Measurements from ENCODE around the gene KCNMB2.
"Not testable (repeated sequence)": the region's sequence is repeated elsewhere in the genome, so short reads cannot be mapped to it uniquely, and the experiment has no call there.

KCNMB2 gene

DNA sequence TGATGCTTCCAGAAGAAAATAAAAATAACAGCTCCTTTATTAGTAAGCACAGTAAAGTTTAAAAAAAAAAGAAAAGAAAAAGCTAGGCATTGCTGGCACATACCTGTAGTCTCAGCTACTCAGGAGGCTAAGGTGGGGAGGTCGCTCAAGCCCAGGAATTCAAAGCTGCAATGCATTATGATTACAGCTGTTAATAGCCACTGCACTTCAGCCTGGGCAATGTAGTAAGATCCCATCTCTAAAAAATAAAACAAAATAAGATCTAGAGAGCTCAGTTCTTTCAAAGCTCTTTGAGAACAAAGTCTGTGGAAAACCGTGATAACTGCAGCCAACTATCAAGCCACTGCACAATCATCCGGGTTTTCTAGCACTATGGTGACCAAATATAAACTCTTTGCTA, 323.1 kb downstream of the KCNMB2 start:
- H3K36me3 Mint-ChIP-seq (ENCODE audit: low read depth): no peaks in the 10 kb centered on the region
- no peaks in the 10 kb centered on the region for H3K9me3 Mint-ChIP-seq
- H3K4me3 Mint-ChIP-seq: no peak overlapping the region
- H3K27me3 Mint-ChIP-seq: peaks cover 3% of the 10 kb centered on the region
- H3K4me1 Mint-ChIP-seq (ENCODE audit: low read depth): no peaks in the 10 kb centered on the region
- no peak overlapping the region for H3K27ac Mint-ChIP-seq

DNA sequence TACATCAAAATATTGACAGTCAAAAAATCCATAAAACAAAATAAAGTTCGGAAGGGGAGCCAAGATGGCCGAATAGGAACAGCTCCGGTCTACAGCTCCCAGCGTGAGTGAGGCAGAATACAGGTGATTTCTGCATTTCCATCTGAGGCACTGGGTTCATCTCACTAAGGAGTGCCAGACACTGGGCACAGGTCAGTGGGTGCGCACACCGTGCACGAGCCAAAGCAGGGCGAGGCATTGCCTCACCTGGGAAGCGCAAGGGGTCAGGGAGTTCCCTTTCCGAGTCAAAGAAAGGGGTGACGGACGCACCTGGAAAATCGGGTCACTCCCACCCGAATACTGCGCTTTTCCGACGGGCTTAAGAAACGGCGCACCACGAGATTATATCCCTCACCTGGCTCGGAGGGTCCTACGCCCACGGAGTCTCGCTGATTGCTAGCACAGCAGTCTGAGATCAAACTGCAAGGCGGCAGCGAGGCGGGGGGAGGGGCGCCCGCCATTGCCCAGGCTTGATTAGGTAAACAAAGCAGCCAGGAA, 323.7 kb downstream of the KCNMB2 start:
- not testable (repeated sequence) for H3K36me3 Mint-ChIP-seq (ENCODE audit: low read depth); H3K27me3 Mint-ChIP-seq; H3K27ac Mint-ChIP-seq; H3K9me3 Mint-ChIP-seq; H3K4me3 Mint-ChIP-seq; H3K4me1 Mint-ChIP-seq (ENCODE audit: low read depth)

DNA sequence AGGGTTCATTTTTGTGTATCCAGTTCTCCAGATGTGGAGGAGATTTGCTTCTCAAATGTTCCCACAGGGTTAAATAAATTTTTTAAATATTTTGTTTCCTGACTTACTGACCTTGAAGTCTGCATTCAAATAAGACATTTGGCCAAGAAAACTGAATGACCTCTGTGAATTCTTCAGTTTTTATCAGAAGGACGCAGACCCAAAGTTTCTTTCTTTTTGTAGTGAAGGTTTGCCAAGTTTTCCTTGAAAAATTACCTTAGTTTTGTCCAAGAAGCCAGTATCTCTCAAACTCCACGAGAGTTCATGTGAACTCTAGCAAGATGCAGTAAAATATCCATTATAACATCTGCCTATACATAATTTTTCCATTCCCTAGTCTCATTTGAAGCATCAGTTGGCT, 332.4 kb downstream of the KCNMB2 start:
- H3K27me3 Mint-ChIP-seq: peaks cover 9% of the 10 kb centered on the region
- H3K9me3 Mint-ChIP-seq: no peaks in the 10 kb centered on the region
- no peaks in the 10 kb centered on the region for H3K4me1 Mint-ChIP-seq (ENCODE audit: low read depth)
- no peak overlapping the region for H3K27ac Mint-ChIP-seq
- no peaks in the 10 kb centered on the region for H3K36me3 Mint-ChIP-seq (ENCODE audit: low read depth)
- no peak overlapping the region for H3K4me3 Mint-ChIP-seq

DNA sequence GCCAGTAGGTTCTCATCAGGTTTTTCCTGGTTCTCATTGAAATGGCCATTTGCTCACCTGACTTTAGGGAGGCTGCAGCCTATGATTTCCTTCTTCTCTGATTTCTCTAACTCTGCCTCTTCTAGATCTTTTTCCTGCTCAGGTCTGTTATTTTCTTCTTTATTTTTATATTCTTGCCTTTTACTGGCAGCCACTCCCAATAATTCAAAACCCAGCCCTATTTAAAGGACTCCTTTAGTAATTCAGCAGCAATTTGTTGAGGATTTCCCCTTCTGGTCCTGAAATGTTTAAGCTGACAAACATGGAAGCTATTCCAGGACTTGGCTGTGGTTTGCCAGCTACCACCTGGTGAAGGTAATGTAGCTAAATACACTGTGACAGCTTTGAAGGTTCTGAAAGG, 333.8 kb downstream of the KCNMB2 start:
- no peak overlapping the region for H3K27ac Mint-ChIP-seq
- peaks cover 9% of the 10 kb centered on the region for H3K27me3 Mint-ChIP-seq
- no peaks in the 10 kb centered on the region for H3K36me3 Mint-ChIP-seq (ENCODE audit: low read depth)
- H3K4me1 Mint-ChIP-seq (ENCODE audit: low read depth): no peaks in the 10 kb centered on the region
- H3K4me3 Mint-ChIP-seq: no peak overlapping the region
- no peaks in the 10 kb centered on the region for H3K9me3 Mint-ChIP-seq

DNA sequence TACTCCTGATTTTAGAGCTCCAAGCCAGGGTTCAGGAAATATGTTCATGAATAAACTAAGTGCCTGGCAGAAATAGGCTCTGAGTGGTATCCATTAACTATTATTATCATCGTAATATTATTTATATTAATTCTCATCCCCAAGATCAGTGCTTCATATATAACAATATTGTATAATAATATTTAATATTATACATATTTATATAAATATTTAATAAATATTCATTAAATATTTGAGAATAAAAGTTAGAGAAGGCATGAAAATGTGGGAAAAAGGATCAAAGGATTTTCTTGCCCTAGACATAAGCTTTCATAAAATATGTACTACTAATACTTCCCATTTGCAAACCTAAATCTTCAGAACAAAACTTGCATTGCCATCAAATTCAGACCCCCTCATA, 338.9 kb downstream of the KCNMB2 start:
- no peaks in the 10 kb centered on the region for H3K9me3 Mint-ChIP-seq
- peaks cover 5% of the 10 kb centered on the region for H3K27me3 Mint-ChIP-seq
- H3K36me3 Mint-ChIP-seq (ENCODE audit: low read depth): no peaks in the 10 kb centered on the region
- H3K4me1 Mint-ChIP-seq (ENCODE audit: low read depth): no peaks in the 10 kb centered on the region
- H3K4me3 Mint-ChIP-seq: no peak overlapping the region
- no peak overlapping the region for H3K27ac Mint-ChIP-seq

DNA sequence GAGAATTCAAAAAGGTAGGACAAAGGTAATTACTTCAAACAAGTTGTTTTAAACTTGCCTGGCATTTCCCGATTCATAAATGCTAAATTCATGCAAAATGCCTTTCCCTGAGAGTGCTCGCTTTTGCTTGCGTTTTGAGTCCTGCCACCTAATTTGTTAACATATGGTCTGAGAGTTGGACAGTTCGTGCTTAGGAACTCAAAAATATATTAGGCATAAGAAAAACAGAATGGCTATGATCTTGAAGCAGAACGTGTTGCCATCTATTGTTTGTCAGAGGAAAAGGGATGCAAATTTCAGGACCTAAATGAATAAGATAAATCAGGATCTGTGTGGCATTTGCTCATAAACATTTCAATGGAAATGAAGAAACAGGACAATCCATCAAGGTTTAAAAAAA, 339.6 kb downstream of the KCNMB2 start:
- H3K27ac Mint-ChIP-seq: no peak overlapping the region
- peaks cover 9% of the 10 kb centered on the region for H3K27me3 Mint-ChIP-seq
- H3K4me1 Mint-ChIP-seq (ENCODE audit: low read depth): no peaks in the 10 kb centered on the region
- H3K36me3 Mint-ChIP-seq (ENCODE audit: low read depth): no peaks in the 10 kb centered on the region
- no peak overlapping the region for H3K4me3 Mint-ChIP-seq
- H3K9me3 Mint-ChIP-seq: no peaks in the 10 kb centered on the region

DNA sequence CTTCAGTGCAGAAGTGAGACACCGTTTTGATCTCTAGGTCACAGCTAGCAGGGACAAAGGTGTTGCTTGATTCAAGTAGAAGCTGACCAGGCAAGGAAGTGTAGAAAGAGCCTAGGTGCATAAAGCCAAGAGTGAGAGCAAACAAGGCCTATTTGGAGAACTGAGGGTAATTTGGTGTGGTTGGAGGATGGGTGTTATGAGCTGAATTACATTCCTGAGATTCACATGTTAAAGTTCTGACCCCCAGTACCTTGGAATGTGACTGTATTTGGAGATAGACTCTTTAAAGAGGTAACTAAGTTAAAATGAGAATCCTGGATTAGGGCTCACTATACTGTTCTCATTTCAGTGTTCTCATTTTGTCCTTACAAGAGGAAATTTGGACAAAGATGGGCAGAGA, 344.0 kb downstream of the KCNMB2 start:
- Mint-ChIP-seq H3K4me1 (ENCODE audit: low read depth) (no peaks in the 10 kb centered on the region), H3K9me3 (peaks cover 7% of the 10 kb centered on the region), H3K4me3 (no peak overlapping the region), H3K27me3 (peaks cover 13% of the 10 kb centered on the region), H3K36me3 (ENCODE audit: low read depth) (no peaks in the 10 kb centered on the region), H3K27ac (no peak overlapping the region)

Measured in stimulated activated naive CD8-positive, alpha-beta T cell treated with anti-CD3 and anti-CD28 coated beads, Interleukin-15, Interleukin-2, amounts not matched to agents 100 ng/mL and 50 ng/mL, for 24 hours (primary cell).